NCI-H1694 treated with DMSO at 0.1 percent for 48 hours (cell line): ENCODE data around the gene REL.
A peak's percentile ranks its signal among the peaks of the same experiment; 100 is the strongest.
"Not testable (repeated sequence)": the region's sequence is repeated elsewhere in the genome, so short reads cannot be mapped to it uniquely, and the experiment has no call there.

Experiments used
- DNase-seq: peaks from one replicate; lab custom pipeline; 2025; lab: John Stamatoyannopoulos, UW

Gene REL

GRCh38 chr2:60926741-60927552 is 45.6 kb downstream of the REL start:
- DNase-seq, result no peak

GRCh38 chr2:60932061-60932460 is 50.7 kb downstream of the REL start:
- DNase-seq, result not testable (repeated sequence)

- DNase-seq, result no peak
Measured at GRCh38 chr2:60932954-60933353, 51.6 kb downstream of the REL start.

GRCh38 chr2:60934165-60934722 is 52.9 kb downstream of the REL start:
- DNase-seq, result peak; percentile 98

DNA sequence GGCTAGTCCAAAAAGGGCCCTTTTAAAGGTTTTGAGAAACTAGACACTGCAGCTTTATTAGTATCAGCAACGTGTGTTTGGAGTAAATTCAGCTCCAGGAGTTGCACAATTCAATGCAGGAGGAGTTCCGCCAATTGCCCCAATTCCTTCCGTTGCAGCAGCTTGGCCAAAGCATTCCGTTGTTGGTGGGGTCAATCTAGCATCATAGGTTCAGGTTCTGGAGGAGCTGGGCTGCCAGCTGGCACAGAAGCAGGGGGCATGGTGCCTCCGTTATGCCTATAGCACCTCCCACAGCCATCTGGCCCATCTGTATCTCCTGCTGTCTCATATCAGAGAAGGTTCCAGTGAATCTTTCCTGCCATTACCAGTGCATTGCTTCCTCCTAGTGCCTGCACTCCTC is 55.4 kb downstream of the REL start:
- DNase-seq, result peak; percentile 96

- DNase-seq, result no peak
Measured at GRCh38 chr2:60938301-60938700, 56.9 kb downstream of the REL start.

- DNase-seq, result no peak
Measured at GRCh38 chr2:60939622-60940021, 58.2 kb downstream of the REL start.

GRCh38 chr2:60945341-60945740 is 64.0 kb downstream of the REL start:
- DNase-seq, result peak; percentile 96

- no peak for DNase-seq
Measured at GRCh38 chr2:60947056-60947455, 65.7 kb downstream of the REL start.

- DNase-seq, result no peak
Measured at GRCh38 chr2:60948161-60948560, 66.8 kb downstream of the REL start.

- DNase-seq, result no peak
Measured at GRCh38 chr2:60948926-60949579, 67.7 kb downstream of the REL start.

GRCh38 chr2:60954139-60954538 is 72.8 kb downstream of the REL start:
- no peak for DNase-seq

- no peak for DNase-seq
Measured at GRCh38 chr2:60957224-60957623, 75.8 kb downstream of the REL start.

GRCh38 chr2:60957643-60958042 is 76.3 kb downstream of the REL start:
- DNase-seq, result no peak

DNA sequence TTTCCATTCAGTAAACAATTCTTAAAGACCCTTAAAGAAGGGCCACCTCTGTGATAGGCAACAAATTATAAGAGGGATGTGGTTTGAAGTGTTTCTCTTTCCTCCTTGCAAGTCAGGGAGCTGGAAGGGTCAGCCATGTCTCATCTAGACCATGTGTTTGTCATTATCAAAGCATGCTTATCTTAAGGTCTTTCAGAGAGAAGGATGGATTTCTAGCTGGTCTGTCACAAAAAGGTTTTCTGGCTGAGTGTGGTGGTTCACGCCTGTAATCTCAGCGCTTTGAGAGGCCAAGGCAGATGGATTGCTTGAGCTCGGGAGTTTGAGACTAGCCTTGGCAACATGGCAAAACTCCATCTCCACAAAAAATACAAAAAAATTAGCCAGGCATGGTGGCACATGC is 77.0 kb downstream of the REL start:
- DNase-seq, result no peak

DNA sequence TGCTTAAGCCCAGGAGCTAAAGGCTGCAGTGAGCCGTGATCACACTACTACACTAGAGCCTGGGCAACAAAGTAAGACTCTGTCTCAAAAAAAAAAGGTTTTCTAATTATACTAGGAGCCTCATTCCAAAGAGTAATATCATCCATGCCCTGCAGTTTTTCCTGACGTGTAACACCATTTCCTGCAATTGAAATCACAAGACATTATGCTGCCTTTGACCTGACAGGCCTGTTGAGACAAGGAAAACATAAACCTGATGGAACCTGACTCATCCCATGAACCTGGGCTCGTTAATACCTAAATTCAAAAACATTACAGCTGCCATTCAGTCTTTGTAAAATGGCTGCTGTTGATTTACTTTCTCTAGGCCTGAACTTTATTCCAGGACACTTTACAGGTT is 77.4 kb downstream of the REL start:
- DNase-seq, result no peak

- no peak for DNase-seq
Measured at GRCh38 chr2:60959501-60959900, 78.1 kb downstream of the REL start.

- no peak for DNase-seq
Measured at GRCh38 chr2:60960706-60961105, 79.3 kb downstream of the REL start.

DNA sequence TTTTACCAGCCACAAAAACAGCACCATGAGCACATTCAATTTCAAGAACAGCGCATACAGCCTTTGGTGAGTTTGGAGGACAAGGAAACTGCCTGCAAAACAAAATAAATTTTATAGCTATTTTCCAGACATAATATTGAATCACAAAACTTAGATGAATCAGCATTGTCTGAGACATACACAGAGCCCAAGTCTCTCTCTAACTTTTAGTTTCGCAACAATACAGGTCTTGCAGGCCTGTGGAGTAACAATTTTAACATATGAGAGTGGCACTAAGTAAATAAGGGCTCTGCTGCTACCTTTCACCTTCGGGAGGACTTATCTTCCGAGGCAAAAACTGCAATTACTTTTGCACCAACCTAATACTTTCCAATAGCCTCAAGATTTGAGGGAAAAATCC is 80.1 kb downstream of the REL start:
- DNase-seq, result no peak

DNA sequence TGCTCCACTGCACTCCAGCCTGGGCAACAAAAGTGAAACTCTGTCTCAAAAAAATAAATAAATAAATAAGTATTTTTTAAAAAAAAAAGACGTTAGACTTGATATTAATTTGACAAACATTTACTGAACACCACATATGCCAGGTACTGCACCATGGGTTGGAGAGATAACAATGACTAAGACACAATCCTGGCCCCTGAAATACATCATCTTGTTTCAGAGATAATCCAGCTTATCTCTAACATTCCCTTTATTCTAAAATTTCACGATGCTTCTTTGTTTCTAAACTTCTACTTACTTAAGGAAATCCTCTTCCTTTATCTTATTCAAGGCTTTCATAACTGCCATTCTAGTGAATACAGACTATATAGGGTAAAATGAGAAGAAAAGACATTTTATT is 81.2 kb downstream of the REL start:
- no peak for DNase-seq

- DNase-seq, result peak; percentile 12
Measured at GRCh38 chr2:60963190-60963589, 81.8 kb downstream of the REL start.

DNA sequence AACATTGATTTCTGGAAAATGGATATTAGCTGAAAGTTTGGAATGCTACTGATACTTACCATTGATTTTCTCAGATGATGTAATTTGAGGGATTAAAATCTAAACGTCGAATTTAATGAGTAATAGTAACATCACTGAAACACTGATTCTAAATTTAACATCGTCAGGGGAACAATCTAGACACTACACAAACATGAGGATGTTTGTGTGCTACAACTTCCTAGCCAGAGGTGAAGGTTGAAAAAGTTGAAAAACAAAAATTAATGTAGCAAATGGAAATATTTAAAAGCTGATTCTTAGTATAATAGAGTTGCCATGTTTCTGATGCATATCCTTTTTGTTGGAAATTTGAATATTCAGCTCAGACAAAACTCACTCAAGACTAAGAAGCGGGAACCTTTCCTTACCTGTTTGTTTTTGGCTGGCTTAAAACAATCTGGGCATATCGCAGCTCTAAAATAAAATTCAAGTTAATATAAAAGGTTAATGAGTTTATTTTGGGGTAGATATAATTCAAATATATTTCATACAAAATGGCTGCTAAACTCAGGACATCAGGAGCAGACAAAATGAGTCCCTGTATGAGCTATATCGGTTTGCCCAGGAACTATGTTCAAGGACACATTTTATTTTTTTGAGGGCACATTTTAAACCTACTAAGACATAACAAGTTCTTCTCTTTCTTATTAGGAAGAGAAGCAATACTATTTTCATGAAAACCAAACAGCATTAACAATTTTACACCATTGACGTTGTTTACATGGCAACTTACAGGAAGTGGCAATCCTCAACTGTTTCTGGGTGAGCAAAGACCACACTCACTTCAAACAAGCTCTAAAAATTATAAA is 83.5 kb downstream of the REL start:
- DNase-seq, result no peak

- DNase-seq, result no peak
Measured at GRCh38 chr2:60965499-60965785, 84.1 kb downstream of the REL start.
